SU-DHL-6 (cell line): ENCODE data around the gene RPIA.

Source experiments
- H2AFZ ChIP-seq: fragments of 200-600 bp; sonication (generic); 2 replicates; pipeline ENCODE4 v1.6.1; 2014; ENCODE audit warnings: low read depth, mild to moderate bottlenecking, moderate library complexity, mixed read lengths, antibody characterized with exemption, low read length; ENCODE audit not compliant: severe bottlenecking
- H3F3A ChIP-seq: fragments of 200-600 bp; shearing (Covaris generic); 2 replicates; pipeline ENCODE4 v1.6.0; 2016; ENCODE audit warnings: antibody characterized with exemption, mild to moderate bottlenecking; ENCODE audit not compliant: insufficient read depth
- H3K27ac ChIP-seq: fragments of 200-600 bp; sonication (generic); 2 replicates; pipeline ENCODE4 v1.5.1; 2016; ENCODE audit warnings: low read depth, mild to moderate bottlenecking, low read length, moderate library complexity, mixed read lengths
- H3K27me3 ChIP-seq: fragments of 200-600 bp; sonication (generic), shearing (Covaris generic); 2 replicates; pipeline ENCODE4 v1.6.0; 2014; ENCODE audit warnings: mild to moderate bottlenecking, low read length
- H3K36me3 ChIP-seq: fragments of 200-600 bp; sonication (generic); 2 replicates; pipeline ENCODE4 v1.6.1; 2014; ENCODE audit warnings: mild to moderate bottlenecking, low read length, mixed read lengths
- H3K4me2 ChIP-seq: fragments of 300-600, 200-600 bp; shearing (Covaris generic), sonication (generic); 2 replicates; pipeline ENCODE4 v1.6.0; 2014; ENCODE audit warnings: low read length, low read depth, mild to moderate bottlenecking; ENCODE audit not compliant: poor library complexity, severe bottlenecking
- H3K4me3 ChIP-seq: fragments of 200-600 bp; sonication (generic); 2 replicates; pipeline ENCODE4 v1.5.1; 2014; ENCODE audit warnings: antibody characterized with exemption, low read length, mild to moderate bottlenecking, mixed read lengths; ENCODE audit not compliant: insufficient read depth, poor library complexity, severe bottlenecking
- H3K79me2 ChIP-seq: fragments of 200-600 bp; sonication (generic); 2 replicates; pipeline ENCODE4 v1.6.1; 2014; ENCODE audit warnings: mild to moderate bottlenecking, low read length, moderate library complexity; ENCODE audit not compliant: insufficient read depth
- H3K9ac ChIP-seq: fragments of 200-600 bp; sonication (generic); 2 replicates; pipeline ENCODE4 v1.7.0; 2014; ENCODE audit warnings: mild to moderate bottlenecking, low read length
- H3K9me2 ChIP-seq: fragments of 200-600 bp; sonication (generic); replicated peaks from 2 replicates; pipeline ENCODE4 v1.6.1; 2014; ENCODE audit warnings: low read length; ENCODE audit not compliant: insufficient read depth
- H3K9me3 ChIP-seq: fragments of 200-600 bp; sonication (generic); 2 replicates; pipeline ENCODE4 v1.6.1; 2014; ENCODE audit warnings: low read length, mixed read lengths; ENCODE audit not compliant: insufficient read depth
- H4K20me1 ChIP-seq: fragments of 200-600 bp; sonication (generic); 2 replicates; pipeline ENCODE4 v1.6.1; 2014; ENCODE audit warnings: low read depth, mild to moderate bottlenecking, antibody characterized with exemption, low read length, moderate library complexity, mixed read lengths
- CTCF ChIP-seq: fragments of 200-600 bp; sonication (generic); IDR thresholded peaks from one replicate; pipeline ENCODE4 v1.5.1; 2017; ENCODE audit warnings: antibody characterized with exemption, mild to moderate bottlenecking, low read length, moderate library complexity; ENCODE audit not compliant: insufficient read depth, poor library complexity, severe bottlenecking
- EZH2phosphoT487 ChIP-seq: fragments of 200-600 bp; sonication (generic), shearing (Covaris generic); conservative IDR thresholded peaks from 2 replicates; pipeline ENCODE4 v1.6.1; 2018; ENCODE audit warnings: mild to moderate bottlenecking, antibody characterized with exemption, low read length, moderate library complexity, mixed read lengths

RPIA gene

GRCh38 chr2:88698498-88699233 is 7.2 kb downstream of the RPIA start:
- Histone ChIP-seq H3K9me2 (no peaks in the 10 kb centered on the region), H4K20me1 (no peaks in the 10 kb centered on the region), H3K4me2 (no peak overlapping the region), H3F3A (no peaks in the 10 kb centered on the region), H3K27me3 (no peaks in the 10 kb centered on the region), H3K4me3 (no peak overlapping the region), H3K9me3 (no peaks in the 10 kb centered on the region), H3K27ac (no peak overlapping the region), H2AFZ (no peak overlapping the region), H3K79me2 (peaks cover 56% of the 10 kb centered on the region), H3K36me3 (peaks cover 14% of the 10 kb centered on the region), H3K9ac (no peak overlapping the region)
- TF ChIP-seq EZH2phosphoT487 (no peak), CTCF (no peak)

GRCh38 chr2:88707003-88707402 is 15.5 kb downstream of the RPIA start:
- Histone ChIP-seq H3K4me3 (no peak overlapping the region), H2AFZ (no peak overlapping the region), H3K4me2 (no peak overlapping the region), H3K36me3 (peaks cover 6% of the 10 kb centered on the region), H3F3A (no peaks in the 10 kb centered on the region), H3K9me3 (no peaks in the 10 kb centered on the region), H3K79me2 (peaks cover 23% of the 10 kb centered on the region), H4K20me1 (no peaks in the 10 kb centered on the region), H3K27ac (no peak overlapping the region), H3K9ac (no peak overlapping the region), H3K9me2 (no peaks in the 10 kb centered on the region), H3K27me3 (no peaks in the 10 kb centered on the region)
- TF ChIP-seq CTCF (no peak), EZH2phosphoT487 (no peak)

- no peaks in the 10 kb centered on the region for H3K9me3 ChIP-seq
- no peak overlapping the region for H3K9ac ChIP-seq
- H3K36me3 ChIP-seq = peaks cover 2% of the 10 kb centered on the region; the same call in 1 of the 2 replicates
- no peaks in the 10 kb centered on the region for H3F3A ChIP-seq
- H3K27ac ChIP-seq = no peak overlapping the region
- H3K79me2 ChIP-seq = peaks cover 40% of the 10 kb centered on the region
- H3K9me2 ChIP-seq = no peaks in the 10 kb centered on the region
- H3K4me3 ChIP-seq = no peak overlapping the region
- H2AFZ ChIP-seq = no peak overlapping the region
- TF ChIP-seq EZH2phosphoT487 = no peak
- TF ChIP-seq CTCF = no peak
- H3K27me3 ChIP-seq = no peaks in the 10 kb centered on the region
- no peak overlapping the region for H3K4me2 ChIP-seq
- no peaks in the 10 kb centered on the region for H4K20me1 ChIP-seq
Measured at GRCh38 chr2:88709181-88709631, 17.7 kb downstream of the RPIA start.
